HG02678 (cell line): ENCODE results near the gene USP8.
"Not testable (repeated sequence)": the region's sequence is repeated elsewhere in the genome, so short reads cannot be mapped to it uniquely, and the experiment has no call there.

Experiments used
- ATAC-seq: cut with Tn5 transposase; IDR thresholded peaks from one replicate; pipeline ENCODE4 v1.9.1; 2021; ENCODE audit warnings: mild to moderate bottlenecking, moderate library complexity; ENCODE audit not compliant: unreplicated experiment

USP8 gene

GRCh38 chr15:50424066-50424890, at the start of gene USP8:
Gene USP8, plus strand, starts transcription at chr15:50424405. Its CDS starts 14,669 bp downstream, at chr15:50439074.
- peak; percentile 95 for ATAC-seq

- peak; percentile 96 for ATAC-seq
Observed at GRCh38 chr15:50377867-50378751, 46.1 kb upstream of the USP8 start.

- ATAC-seq: no peak
Observed at GRCh38 chr15:50378776-50379175, 45.4 kb upstream of the USP8 start.

- ATAC-seq: not testable (repeated sequence)
Observed at GRCh38 chr15:50379413-50379812, 44.8 kb upstream of the USP8 start.

GRCh38 chr15:50380089-50380488, 44.1 kb upstream of the USP8 start:
- no peak for ATAC-seq

- no peak for ATAC-seq
Observed at GRCh38 chr15:50381438-50381837, 42.8 kb upstream of the USP8 start.

GRCh38 chr15:50382408-50382807, 41.8 kb upstream of the USP8 start:
- ATAC-seq: not testable (repeated sequence)

GRCh38 chr15:50390554-50391264, 33.5 kb upstream of the USP8 start:
- peak; percentile 81 for ATAC-seq

- not testable (repeated sequence) for ATAC-seq
Observed at GRCh38 chr15:50391561-50391960, 32.6 kb upstream of the USP8 start.

GRCh38 chr15:50411870-50412269, 12.3 kb upstream of the USP8 start:
- no peak for ATAC-seq

GRCh38 chr15:50414624-50415023, 9.6 kb upstream of the USP8 start:
- no peak for ATAC-seq

- ATAC-seq: no peak
Observed at GRCh38 chr15:50415752-50416404, 8.3 kb upstream of the USP8 start.

- no peak for ATAC-seq
Observed at GRCh38 chr15:50416890-50417289, 7.3 kb upstream of the USP8 start.

- no peak for ATAC-seq
Observed at GRCh38 chr15:50418041-50418583, 6.1 kb upstream of the USP8 start.

- no peak for ATAC-seq
Observed at GRCh38 chr15:50425219-50425618, 1.0 kb downstream of the USP8 start.

GRCh38 chr15:50425678-50426246, 1.6 kb downstream of the USP8 start:
- ATAC-seq: not testable (repeated sequence)

- ATAC-seq: no peak
Observed at GRCh38 chr15:50426428-50426827, 2.2 kb downstream of the USP8 start.

GRCh38 chr15:50431204-50431603, 7.0 kb downstream of the USP8 start:
- no peak for ATAC-seq

- ATAC-seq: no peak
Observed at GRCh38 chr15:50432230-50432629, 8.0 kb downstream of the USP8 start.

GRCh38 chr15:50435772-50436171, 11.6 kb downstream of the USP8 start:
- ATAC-seq: no peak
